GM12878 (cell line): Measurements from ENCODE around the gene LRBA. TPM values are rescaled to one million over a fixed set of nuclear protein-coding genes. Genes with fewer than 3 reads are reported as not detected.

Source experiments
- ATAC-seq: fragments of 200-7000 bp; cut with Tn5 transposase; 3 replicates; pipeline ENCODE4 v1.9.1; 2020; ENCODE audit warnings: mild to moderate bottlenecking, moderate library complexity
- BruUV-seq: library from RNA; stranded (reverse); fragments of 400-500 nt; replicated peaks from 2 replicates; lab custom pipeline; 2021; lab: Mats Ljungman, UMichigan
- CTCF ChIA-PET: fragments of 300-600 bp; sonication (Branson Sonifier 250); formaldehyde crosslinking; extraction: SDS; loops from one replicate; lab custom pipeline; 2021; ENCODE audit warnings: inconsistent platforms; lab: Yijun Ruan, JAX
- POLR2A ChIA-PET: fragments of 350-600 bp; formaldehyde crosslinking; extraction: SDS; loops from one replicate; lab custom pipeline; 2021; ENCODE audit warnings: inconsistent platforms; lab: Charles Lee
- RAD21 ChIA-PET: fragments of 300-600 bp; sonication (Branson Sonifier 250); formaldehyde crosslinking; loops from one replicate; lab custom pipeline; 2023; ENCODE audit warnings: antibody characterized with exemption; ENCODE audit not compliant: unreplicated experiment; lab: Charles Lee
- SMC1A ChIA-PET: fragments of 300-600 bp; sonication (Branson Sonifier 250); formaldehyde crosslinking; loops from one replicate; lab custom pipeline; 2023; ENCODE audit not compliant: unreplicated experiment, uncharacterized antibody; lab: Charles Lee
- DNase-seq: peaks from one replicate; pipeline ENCODE4 v3.0.0-alpha.2; 2011; ENCODE audit warnings: low read depth, low spot score
- FAIRE-seq: peaks from 3 replicates; lab custom pipeline; 2011; peaks lifted over from hg19 to GRCh38; lab: Jason Lieb, UNC
- H2AFZ ChIP-seq: 2 replicates; pipeline ENCODE4 v1.6.0; 2011; ENCODE audit warnings: low read depth, low read length, control low read depth; ENCODE audit not compliant: control insufficient read depth
- H3K27ac ChIP-seq: 2 replicates; pipeline ENCODE4 v1.5.1; 2011; ENCODE audit warnings: control low read depth; ENCODE audit not compliant: control insufficient read depth, insufficient read depth
- H3K27me3 ChIP-seq, 2 experiments: replicated peaks in 1 of 2; 2 replicates each; pipeline versions ENCODE4 v1.6.0 to v1.6.1; 2011; ENCODE audit warnings: low read length in 1 of 2; ENCODE audit not compliant: control insufficient read depth in 2 of 2, insufficient read depth in 2 of 2
- H3K36me3 ChIP-seq, 2 experiments: 2 replicates each; pipeline ENCODE4 v1.5.1; 2011; ENCODE audit warnings: low read length in 1 of 2; ENCODE audit not compliant: control insufficient read depth in 2 of 2, insufficient read depth in 2 of 2
- H3K4me1 ChIP-seq: 2 replicates; pipeline ENCODE4 v1.6.1; 2011; ENCODE audit warnings: mild to moderate bottlenecking, low read length, moderate library complexity, mixed read lengths; ENCODE audit not compliant: control insufficient read depth, insufficient read depth
- H3K4me2 ChIP-seq: 2 replicates; pipeline ENCODE4 v1.6.0; 2011; ENCODE audit warnings: control low read depth; ENCODE audit not compliant: control insufficient read depth, insufficient read depth
- H3K4me3 ChIP-seq: fragments of 200-600 bp; sonication (generic); 2 replicates; pipeline ENCODE4 v1.5.1; 2016
- H3K79me2 ChIP-seq: 2 replicates; pipeline ENCODE4 v1.6.0; 2011; ENCODE audit warnings: low read length; ENCODE audit not compliant: control insufficient read depth, insufficient read depth
- H3K9ac ChIP-seq: 2 replicates; pipeline ENCODE4 v1.8.0; 2011; ENCODE audit warnings: low read length, control low read depth, mixed read lengths; ENCODE audit not compliant: control insufficient read depth, insufficient read depth
- H3K9me3 ChIP-seq: replicated peaks from 3 replicates; pipeline ENCODE4 v1.5.1; 2011; ENCODE audit warnings: mild to moderate bottlenecking, low read length; ENCODE audit not compliant: control insufficient read depth, insufficient read depth
- H4K20me1 ChIP-seq: 2 replicates; pipeline ENCODE4 v1.6.0; 2011; ENCODE audit not compliant: control insufficient read depth, insufficient read depth
- IRF4 ChIP-seq: IDR thresholded peaks from 2 replicates; pipeline ENCODE4 v1.6.1; 2011; ENCODE audit warnings: low read depth, low read length
- in situ Hi-C: fragments of 300-500 bp; cut with MboI; formaldehyde crosslinking; loops from 9 replicates; pipeline ENCODE4 v1.14.3; 2018; ENCODE audit warnings: mixed read lengths
- intact Hi-C: fragments of 100-400 bp; cut with micrococcal nuclease; formaldehyde crosslinking; loops from one replicate; pipeline ENCODE4 v1.14.2; 2022; ENCODE audit not compliant: unreplicated experiment
- polyA plus RNA-seq, 11 experiments: library from polyadenylated mRNA; depleted of rRNA in 4 of 11; unstranded in 6 of 11; stranded (reverse) in 5 of 11; fragments of >200 nt; fragmentation: Nextera tagmentation in 4 of 11; fragmentation: Illumina TruSeq in 1 of 11; extraction: Ambion mirVana in 4 of 11; extraction: Trizol in 1 of 11; gene quantifications; 1 replicate in 1 of 11; 2 replicates in 10 of 11; pipeline versions ENCODE4 v1.2.1 to v1.2.3, GENCODE V29; 2011 to 2016; ENCODE audit warnings: inconsistent platforms in 2 of 11, missing spikeins in 2 of 11, low read depth in 1 of 11
- total RNA-seq, 4 experiments: library from RNA; depleted of rRNA in 3 of 4; stranded (reverse); fragments of >200 nt in 3 of 4; fragmentation: Illumina TruSeq in 1 of 4; extraction: Trizol in 1 of 4; gene quantifications; 2 replicates each; pipeline versions ENCODE4 v1.2.1 to v1.2.3, GENCODE V29; 2013 to 2021
- TF ChIP-seq, protein P1 (sequence below): fragments of 450-650 bp; IDR thresholded peaks from 2 replicates; pipeline ENCODE4 v1.6.1; 2018; ENCODE audit warnings: mild to moderate bottlenecking, low read depth, moderate library complexity; ENCODE audit not compliant: partially characterized antibody
- TF ChIP-seq, protein P2 (sequence below): IDR thresholded peaks from 2 replicates; pipeline ENCODE4 v1.6.1; 2012; ENCODE audit warnings: low read depth, low read length, improper control_type of control experiment
- TF ChIP-seq, protein P3 (sequence below): fragments of 450-650 bp; IDR thresholded peaks from 2 replicates; pipeline ENCODE4 v1.6.1; 2016; ENCODE audit warnings: mild to moderate bottlenecking

LRBA gene
- total and polyA plus RNA-seq, 10 of the 15 experiments (the other 5 are each of a cell fraction or from before 2014, with no cell fraction given): 20.3 to 93.4 (median 55.0) TPM

DNA sequence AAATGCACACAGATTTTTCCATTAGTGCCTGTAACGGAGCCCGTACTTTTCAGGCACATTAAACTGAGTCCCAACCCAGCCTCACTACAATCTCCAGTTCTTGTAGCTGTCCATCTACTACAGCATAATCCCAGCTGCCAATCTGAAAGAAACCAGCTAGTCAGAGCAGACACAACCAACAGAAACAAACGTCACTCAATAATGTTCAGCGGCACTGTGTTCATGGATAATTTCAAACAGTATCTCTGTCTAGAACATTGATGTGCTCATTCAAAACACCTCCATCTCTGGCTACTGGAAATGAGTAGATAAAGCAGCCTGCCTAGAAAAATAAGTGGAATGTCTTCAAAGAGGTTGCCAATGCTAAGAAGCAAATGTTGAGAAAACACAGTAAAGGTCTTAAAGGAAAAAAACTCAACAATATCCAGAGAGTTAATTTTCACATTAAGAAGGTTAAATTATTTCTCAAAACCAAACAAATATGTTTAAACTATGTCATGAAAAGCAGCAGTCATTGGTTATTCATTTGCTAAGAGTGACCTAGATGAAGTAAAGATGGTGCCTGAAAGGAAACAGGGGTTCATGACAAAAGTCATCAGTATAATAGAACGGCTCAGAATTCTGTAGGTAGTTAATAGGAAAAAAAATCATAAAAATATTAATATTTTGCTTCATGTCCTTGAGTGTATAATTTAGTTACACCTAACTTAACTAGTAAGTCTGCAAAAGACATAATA is 678.2 kb downstream of the LRBA start (continued):
- TF ChIP-seq, protein P1, sequence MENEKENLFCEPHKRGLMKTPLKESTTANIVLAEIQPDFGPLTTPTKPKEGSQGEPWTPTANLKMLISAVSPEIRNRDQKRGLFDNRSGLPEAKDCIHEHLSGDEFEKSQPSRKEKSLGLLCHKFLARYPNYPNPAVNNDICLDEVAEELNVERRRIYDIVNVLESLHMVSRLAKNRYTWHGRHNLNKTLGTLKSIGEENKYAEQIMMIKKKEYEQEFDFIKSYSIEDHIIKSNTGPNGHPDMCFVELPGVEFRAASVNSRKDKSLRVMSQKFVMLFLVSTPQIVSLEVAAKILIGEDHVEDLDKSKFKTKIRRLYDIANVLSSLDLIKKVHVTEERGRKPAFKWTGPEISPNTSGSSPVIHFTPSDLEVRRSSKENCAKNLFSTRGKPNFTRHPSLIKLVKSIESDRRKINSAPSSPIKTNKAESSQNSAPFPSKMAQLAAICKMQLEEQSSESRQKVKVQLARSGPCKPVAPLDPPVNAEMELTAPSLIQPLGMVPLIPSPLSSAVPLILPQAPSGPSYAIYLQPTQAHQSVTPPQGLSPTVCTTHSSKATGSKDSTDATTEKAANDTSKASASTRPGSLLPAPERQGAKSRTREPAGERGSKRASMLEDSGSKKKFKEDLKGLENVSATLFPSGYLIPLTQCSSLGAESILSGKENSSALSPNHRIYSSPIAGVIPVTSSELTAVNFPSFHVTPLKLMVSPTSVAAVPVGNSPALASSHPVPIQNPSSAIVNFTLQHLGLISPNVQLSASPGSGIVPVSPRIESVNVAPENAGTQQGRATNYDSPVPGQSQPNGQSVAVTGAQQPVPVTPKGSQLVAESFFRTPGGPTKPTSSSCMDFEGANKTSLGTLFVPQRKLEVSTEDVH: no peak

DNA sequence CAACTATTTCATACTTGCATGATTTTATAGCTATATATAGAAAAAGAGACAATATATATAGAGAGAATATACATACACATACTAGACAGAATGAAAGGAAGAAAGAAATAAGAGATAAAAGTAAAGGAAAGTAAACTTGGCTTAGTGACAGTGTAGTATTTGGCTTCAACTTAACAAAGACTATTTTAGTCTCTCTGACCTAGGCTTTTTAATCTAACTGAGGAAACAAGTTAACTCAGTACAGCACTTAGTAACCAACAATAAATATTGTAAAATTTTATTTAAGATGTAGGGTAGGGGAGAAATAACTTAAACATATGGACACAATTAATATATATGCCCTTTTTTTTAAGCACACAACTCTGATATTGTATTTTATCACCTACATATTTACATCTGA is 682.1 kb downstream of the LRBA start:
- TF ChIP-seq, protein P2, sequence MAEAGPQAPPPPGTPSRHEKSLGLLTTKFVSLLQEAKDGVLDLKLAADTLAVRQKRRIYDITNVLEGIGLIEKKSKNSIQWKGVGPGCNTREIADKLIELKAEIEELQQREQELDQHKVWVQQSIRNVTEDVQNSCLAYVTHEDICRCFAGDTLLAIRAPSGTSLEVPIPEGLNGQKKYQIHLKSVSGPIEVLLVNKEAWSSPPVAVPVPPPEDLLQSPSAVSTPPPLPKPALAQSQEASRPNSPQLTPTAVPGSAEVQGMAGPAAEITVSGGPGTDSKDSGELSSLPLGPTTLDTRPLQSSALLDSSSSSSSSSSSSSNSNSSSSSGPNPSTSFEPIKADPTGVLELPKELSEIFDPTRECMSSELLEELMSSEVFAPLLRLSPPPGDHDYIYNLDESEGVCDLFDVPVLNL: no peak
- TF ChIP-seq, protein P3, sequence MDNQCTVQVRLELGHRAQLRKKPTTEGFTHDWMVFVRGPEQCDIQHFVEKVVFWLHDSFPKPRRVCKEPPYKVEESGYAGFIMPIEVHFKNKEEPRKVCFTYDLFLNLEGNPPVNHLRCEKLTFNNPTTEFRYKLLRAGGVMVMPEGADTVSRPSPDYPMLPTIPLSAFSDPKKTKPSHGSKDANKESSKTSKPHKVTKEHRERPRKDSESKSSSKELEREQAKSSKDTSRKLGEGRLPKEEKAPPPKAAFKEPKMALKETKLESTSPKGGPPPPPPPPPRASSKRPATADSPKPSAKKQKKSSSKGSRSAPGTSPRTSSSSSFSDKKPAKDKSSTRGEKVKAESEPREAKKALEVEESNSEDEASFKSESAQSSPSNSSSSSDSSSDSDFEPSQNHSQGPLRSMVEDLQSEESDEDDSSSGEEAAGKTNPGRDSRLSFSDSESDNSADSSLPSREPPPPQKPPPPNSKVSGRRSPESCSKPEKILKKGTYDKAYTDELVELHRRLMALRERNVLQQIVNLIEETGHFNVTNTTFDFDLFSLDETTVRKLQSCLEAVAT: no peak
- no peak for TF ChIP-seq IRF4
- ChIA-PET RAD21 (no interaction called here), SMC1A (interaction anchor here (2.8 kb wide), 1 partner anchor 11 kb away, joined by 7 read pairs; no protein-coding TSS in a partner anchor)

More for the DNA sequence above, 682.1 kb downstream of the LRBA start:
- no peak overlapping the region for H3K4me2 ChIP-seq
- intact Hi-C loops: no loop called here
- H3K4me1 ChIP-seq: no peaks in the 10 kb centered on the region
- ChIA-PET CTCF (interaction anchor here (0.9 kb wide), 1 partner anchor 10 kb away, joined by 5 read pairs; no protein-coding TSS in a partner anchor), POLR2A (no interaction called here)
- H3K4me3 ChIP-seq: no peak overlapping the region
- H2AFZ ChIP-seq: no peak overlapping the region
- no peaks in the 10 kb centered on the region for H3K9me3 ChIP-seq
- H3K27me3 ChIP-seq: no peaks in the 10 kb centered on the region
- H3K79me2 ChIP-seq: no peaks in the 10 kb centered on the region
- DNase-seq: no peak
- BruUV-seq: no TSS peak
- H4K20me1 ChIP-seq: no peaks in the 10 kb centered on the region
- H3K27ac ChIP-seq: no peak overlapping the region
- no peak for ATAC-seq
- no peak overlapping the region for H3K9ac ChIP-seq
- FAIRE-seq: no peak
- H3K36me3 ChIP-seq: no peaks in the 10 kb centered on the region
- in situ Hi-C loops: no loop called here
